H1 (cell line): Measurements from ENCODE around the gene PAX5. TPM values are rescaled to one million over a fixed set of nuclear protein-coding genes. Genes with fewer than 3 reads are reported as not detected.

ENCODE experiments used
- CTCF ChIA-PET: fragments of 300-600 bp; sonication (Branson Sonifier 250); formaldehyde crosslinking; loops from one replicate; lab custom pipeline; 2021; ENCODE audit not compliant: partially characterized antibody; lab: Charles Lee
- POLR2A ChIA-PET: fragments of 300-600 bp; sonication (Branson Sonifier 250); formaldehyde crosslinking; loops from one replicate; lab custom pipeline; 2021; ENCODE audit warnings: inconsistent platforms; ENCODE audit not compliant: partially characterized antibody; lab: Charles Lee
- DNase-seq, 2 experiments: peaks; one replicate each; pipeline versions ENCODE4 v3.0.0 to v3.0.0-alpha.2; 2010 to 2022; ENCODE audit warnings: low spot score in 2 of 2, low read depth in 1 of 2, mixed read lengths in 1 of 2
- FAIRE-seq: peaks from 2 replicates; lab custom pipeline; 2011; peaks lifted over from hg19 to GRCh38; lab: Jason Lieb, UNC
- H2AFZ ChIP-seq: 2 replicates; pipeline ENCODE4 v1.8.1; 2012; ENCODE audit warnings: low read length, inconsistent platforms
- H2AK5ac ChIP-seq: 2 replicates; pipeline ENCODE4 v1.6.1; 2013; ENCODE audit warnings: low read depth, low read length
- H2BK120ac ChIP-seq: replicated peaks from 2 replicates; pipeline ENCODE3; 2013; ENCODE audit warnings: low read depth, low read length, inconsistent platforms
- H2BK12ac ChIP-seq: 2 replicates; pipeline ENCODE4 v1.6.1; 2013; ENCODE audit warnings: low read depth, low read length
- H2BK15ac ChIP-seq: 2 replicates; pipeline ENCODE4 v1.6.1; 2013; ENCODE audit warnings: low read length
- H2BK20ac ChIP-seq: 2 replicates; pipeline ENCODE4 v1.6.1; 2013; ENCODE audit warnings: low read length
- H2BK5ac ChIP-seq: 2 replicates; pipeline ENCODE4 v1.6.1; 2013; ENCODE audit warnings: low read depth, low read length
- H3K14ac ChIP-seq: 2 replicates; pipeline ENCODE4 v1.6.1; 2013; ENCODE audit warnings: inconsistent platforms; ENCODE audit not compliant: insufficient read length
- H3K18ac ChIP-seq: 2 replicates; pipeline ENCODE4 v1.6.1; 2013; ENCODE audit warnings: low read length; ENCODE audit errors: extremely low read depth
- H3K23ac ChIP-seq: 2 replicates; pipeline ENCODE4 v1.6.1; 2013; ENCODE audit warnings: inconsistent platforms; ENCODE audit not compliant: insufficient read length
- H3K23me2 ChIP-seq: 2 replicates; pipeline ENCODE4 v1.6.1; 2013; ENCODE audit warnings: low read depth, low read length
- H3K27ac ChIP-seq: 2 replicates; pipeline ENCODE4 v1.6.1; 2011; ENCODE audit warnings: low read depth, low read length, inconsistent platforms
- H3K27me3 ChIP-seq, 4 experiments: replicated peaks in 1 of 4; 1 replicate in 1 of 4; 2 replicates in 3 of 4; pipeline versions ENCODE4 v1.6.1 to v1.8.1; 2011 to 2013; ENCODE audit warnings: low read length in 3 of 4, mild to moderate bottlenecking in 3 of 4, inconsistent platforms in 2 of 4, mixed read lengths in 2 of 4, moderate library complexity in 1 of 4; ENCODE audit not compliant: control insufficient read depth in 3 of 4, insufficient read depth in 3 of 4; ENCODE audit errors: extremely low read depth in 1 of 4
- H3K36me3 ChIP-seq, 4 experiments: 2 replicates each; pipeline versions ENCODE4 v1.6.1 to v1.8.1; 2011 to 2013; ENCODE audit warnings: mild to moderate bottlenecking in 4 of 4, low read length in 3 of 4, moderate library complexity in 2 of 4, control low read depth in 1 of 4, inconsistent platforms in 1 of 4; ENCODE audit not compliant: insufficient read depth in 4 of 4, control insufficient read depth in 2 of 4
- H3K4ac ChIP-seq: replicated peaks from 2 replicates; pipeline ENCODE3; 2013; ENCODE audit warnings: low read length, low read depth, mixed read lengths, inconsistent platforms; ENCODE audit not compliant: insufficient read length
- H3K4me1 ChIP-seq, 4 experiments: replicated peaks in 1 of 4; 1 replicate in 1 of 4; 2 replicates in 3 of 4; pipeline versions ENCODE4 v1.6.1 to v1.8.1; 2011 to 2013; ENCODE audit warnings: low read length in 3 of 4, inconsistent platforms in 2 of 4, mixed read lengths in 1 of 4; ENCODE audit not compliant: insufficient read depth in 4 of 4, control insufficient read depth in 3 of 4
- H3K4me2 ChIP-seq, 2 experiments: 2 replicates each; pipeline versions ENCODE4 v1.6.1 to v1.8.1; 2011 to 2013; ENCODE audit warnings: low read depth in 2 of 2, low read length in 2 of 2, control low read depth in 1 of 2, inconsistent platforms in 1 of 2, mild to moderate bottlenecking in 1 of 2; ENCODE audit not compliant: insufficient read depth in 1 of 2
- H3K4me3 ChIP-seq, 4 experiments: fragments of 200-600, 300-600 bp in 1 of 4; sonication (generic), shearing (Covaris generic), sonication (Bioruptor Twin) in 1 of 4; 2 replicates each; pipeline versions ENCODE4 v1.5.1 to v1.8.1; 2011 to 2016; ENCODE audit warnings: low read length in 4 of 4, low read depth in 3 of 4, control low read depth in 2 of 4, inconsistent platforms in 2 of 4, mild to moderate bottlenecking in 2 of 4, mixed read lengths in 1 of 4, moderate library complexity in 1 of 4; ENCODE audit not compliant: insufficient read depth in 2 of 4; ENCODE audit errors: extremely low read depth in 1 of 4
- H3K56ac ChIP-seq: replicated peaks from 2 replicates; pipeline ENCODE3; 2013; ENCODE audit warnings: low read depth, mild to moderate bottlenecking, mixed read lengths, low read length, inconsistent platforms; ENCODE audit not compliant: insufficient read length
- H3K79me1 ChIP-seq: 2 replicates; pipeline ENCODE4 v1.6.1; 2013; ENCODE audit warnings: low read depth, low read length, control low read depth
- H3K79me2 ChIP-seq, 2 experiments: 2 replicates each; pipeline versions ENCODE4 v1.6.1 to v1.8.1; 2012 to 2013; ENCODE audit warnings: low read length in 2 of 2, mild to moderate bottlenecking in 2 of 2, inconsistent platforms in 1 of 2; ENCODE audit not compliant: insufficient read depth in 2 of 2, control insufficient read depth in 1 of 2
- H3K9ac ChIP-seq, 4 experiments: replicated peaks in 1 of 4; 1 replicate in 1 of 4; 2 replicates in 3 of 4; pipeline versions ENCODE4 v1.6.1 to v1.8.1; 2011 to 2013; ENCODE audit warnings: low read depth in 3 of 4, low read length in 3 of 4, control low read depth in 2 of 4, mild to moderate bottlenecking in 2 of 4, moderate library complexity in 2 of 4, inconsistent platforms in 1 of 4; ENCODE audit errors: extremely low read depth in 1 of 4
- H3K9me3 ChIP-seq, 2 experiments: 2 replicates each; pipeline versions ENCODE4 v1.6.1 to v1.8.1; 2012 to 2013; ENCODE audit warnings: mild to moderate bottlenecking in 2 of 2, moderate library complexity in 2 of 2, control low read depth in 1 of 2, inconsistent platforms in 1 of 2, low read depth in 1 of 2, low read length in 1 of 2, mixed read lengths in 1 of 2; ENCODE audit not compliant: insufficient read depth in 2 of 2
- H4K20me1 ChIP-seq, 2 experiments: replicated peaks in 1 of 2; 2 replicates each; pipeline versions ENCODE3 to v1.8.1; 2011 to 2013; ENCODE audit warnings: inconsistent platforms in 2 of 2, low read length in 2 of 2, mild to moderate bottlenecking in 1 of 2; ENCODE audit not compliant: insufficient read depth in 2 of 2, control insufficient read depth in 1 of 2
- H4K5ac ChIP-seq: 2 replicates; pipeline ENCODE4 v1.6.1; 2013; ENCODE audit warnings: low read length, low read depth, mixed read lengths, inconsistent platforms; ENCODE audit not compliant: insufficient read length
- H4K8ac ChIP-seq: 2 replicates; pipeline ENCODE4 v1.8.0; 2013; ENCODE audit warnings: mild to moderate bottlenecking, moderate library complexity, low read length, inconsistent platforms; ENCODE audit not compliant: insufficient read depth; ENCODE audit errors: extremely low read depth
- H4K91ac ChIP-seq: replicated peaks from 2 replicates; pipeline ENCODE3; 2013; ENCODE audit warnings: low read length, mixed read lengths, inconsistent platforms; ENCODE audit not compliant: insufficient read length
- CEBPB ChIP-seq: IDR thresholded peaks from 2 replicates; pipeline ENCODE4 v1.6.1; 2012; ENCODE audit warnings: low read depth, low read length
- POLR2A ChIP-seq, 2 experiments: IDR thresholded peaks; 1 replicate in 1 of 2; 2 replicates in 1 of 2; pipeline ENCODE4 v1.6.1; 2011; ENCODE audit warnings: low read depth in 2 of 2, low read length in 2 of 2, mild to moderate bottlenecking in 2 of 2; ENCODE audit errors: control extremely low read depth in 1 of 2
- POLR2AphosphoS5 ChIP-seq: IDR thresholded peaks from 2 replicates; pipeline ENCODE4 v1.6.1; 2011; ENCODE audit warnings: low read depth, low read length
- TAF7 ChIP-seq: optimal IDR thresholded peaks from 2 replicates; pipeline ENCODE3; 2011; ENCODE audit warnings: low read depth, mild to moderate bottlenecking, inconsistent platforms, low read length, moderate library complexity, borderline replicate concordance
- WGBS, 2 experiments: shearing (Covaris generic) in 1 of 2; methylation state at CpG; one replicate each; pipeline versions ENCODE4 v1.1.6 to v1.1.7; 2013 to 2015; ENCODE audit warnings: low lambda C conversion rate in 2 of 2, mixed read lengths in 2 of 2, inconsistent platforms in 1 of 2, low coverage in 1 of 2, missing lambda C conversion rate in 1 of 2; ENCODE audit not compliant: insufficient replicate concordance in 2 of 2, insufficient coverage in 1 of 2, insufficient read length in 1 of 2; ENCODE audit errors: extremely low coverage in 1 of 2, missing lambda C conversion rate in 1 of 2; 5-methylcytosine and 5-hydroxymethylcytosine counted together
- polyA plus RNA-seq, 7 experiments: library from polyadenylated mRNA; depleted of rRNA in 3 of 7; stranded (reverse) in 5 of 7; unstranded in 2 of 7; fragments of >200 nt in 5 of 7; fragments of 200-250 nt in 2 of 7; gene quantifications; 1 replicate in 5 of 7; 2 replicates in 1 of 7; 4 replicates in 1 of 7; pipeline versions ENCODE4 v1.2.1 to v1.2.3, GENCODE V29; 2011 to 2013; ENCODE audit warnings: missing spikeins in 2 of 7, mixed read lengths in 2 of 7
- total RNA-seq: library from RNA; stranded (reverse); fragmentation: NEBNext Ultra II Directional; extraction: Animal tissue kit (Norgen Biotek cat#: 25700); gene quantifications from 2 replicates; pipeline ENCODE4 v1.2.1, GENCODE V29; 2021

Gene PAX5
- total and polyA plus RNA-seq, 2 of the 8 experiments (the other 6 are each of a cell fraction or from before 2014, with no cell fraction given), result 0.29 to 0.43 TPM

- Histone ChIP-seq H3K9ac (no peak overlapping the region; a peak in 1 of 7 replicates), H3K23ac (no peak overlapping the region), H3K4me1 (no peaks in the 10 kb centered on the region), H3K79me2 (no peaks in the 10 kb centered on the region), H2BK5ac (no peak overlapping the region), H3K18ac (no peak overlapping the region), H2BK120ac (no peak overlapping the region), H3K36me3 (no peaks in the 10 kb centered on the region), H3K27ac (no peak overlapping the region), H3K4me2 (no peak overlapping the region), H2BK20ac (no peak overlapping the region), H4K8ac (no peak overlapping the region), H4K20me1 (peaks cover 0 to 2% of the 10 kb centered on the region in 2 experiments), H3K79me1 (no peaks in the 10 kb centered on the region), H2BK12ac (no peak overlapping the region), H3K23me2 (no peaks in the 10 kb centered on the region), H3K9me3 (no peaks in the 10 kb centered on the region), H3K4ac (no peak overlapping the region), H4K5ac (no peak overlapping the region), H2AK5ac (no peak overlapping the region), H3K14ac (no peak overlapping the region), H3K4me3 (no peak overlapping the region), H3K27me3 (no peaks in the 10 kb centered on the region; a peak in 1 of 7 replicates), H3K56ac (no peak overlapping the region), H2AFZ (no peak overlapping the region), H2BK15ac (no peak overlapping the region), H4K91ac (no peak overlapping the region)
- TF ChIP-seq TAF7, result peak; percentile 93
- TF ChIP-seq CEBPB, result no peak
- TF ChIP-seq POLR2AphosphoS5, result peak; percentile 45; the same call in 1 of the 2 replicates
- peak in 1 of 2 experiments; percentile 53; a peak in 2 of 3 replicates for TF ChIP-seq POLR2A (IDR thresholded peaks at IDR 0.05; ENCODE audit: control extremely low read depth in 1 of 2, low read depth in 2 of 2, low read length in 2 of 2)
- ChIA-PET POLR2A (no interaction called here), CTCF (interaction anchor here (0.6 to 2.4 kb wide), 6 partner anchors 11 to 1131 kb away, joined by 3 to 6 read pairs (median 4); no protein-coding TSS in a partner anchor)
- DNase-seq, result no peak
- 75% methylated on average over 4 of the region's 4 CpGs; no CpG with 5 or more reads in 1 of the 2 experiments for WGBS, 2 experiments
- FAIRE-seq, result no peak
These were observed 109.2 kb downstream of the PAX5 start for GRCh38 chr9:36924757-36925432.
